GM18499 (cell line): ENCODE results near the gene PDGFRB.

Source experiments
- ATAC-seq: cut with Tn5 transposase; IDR thresholded peaks from one replicate; pipeline ENCODE4 v1.9.1; 2021; ENCODE audit warnings: moderate number of reproducible peaks; ENCODE audit not compliant: insufficient read depth, unreplicated experiment

The PDGFRB gene

GRCh38 chr5:150120617-150121447 is 34.8 kb downstream of the PDGFRB start:
- ATAC-seq, result no peak

GRCh38 chr5:150120062-150120441 is 35.6 kb downstream of the PDGFRB start:
- no peak for ATAC-seq

- no peak for ATAC-seq
Observed at GRCh38 chr5:150119421-150120061, 36.1 kb downstream of the PDGFRB start.

GRCh38 chr5:150118561-150119229 is 37.0 kb downstream of the PDGFRB start:
- ATAC-seq, result no peak

- ATAC-seq, result no peak
Observed at GRCh38 chr5:150117945-150118560, 37.6 kb downstream of the PDGFRB start.

- no peak for ATAC-seq
Observed at GRCh38 chr5:150116667-150117400, 38.8 kb downstream of the PDGFRB start.

- no peak for ATAC-seq
Observed at GRCh38 chr5:150114773-150115408, 40.8 kb downstream of the PDGFRB start.

- no peak for ATAC-seq
Observed at GRCh38 chr5:150114102-150114641, 41.5 kb downstream of the PDGFRB start.

- ATAC-seq, result no peak
Observed at GRCh38 chr5:150113047-150113744, 42.4 kb downstream of the PDGFRB start.

GRCh38 chr5:150112201-150113046 is 43.2 kb downstream of the PDGFRB start:
- no peak for ATAC-seq

GRCh38 chr5:150111122-150111521 is 44.5 kb downstream of the PDGFRB start:
- ATAC-seq, result no peak

GRCh38 chr5:150109921-150110320 is 45.7 kb downstream of the PDGFRB start:
- ATAC-seq, result no peak

GRCh38 chr5:150108711-150109514 is 46.7 kb downstream of the PDGFRB start:
- no peak for ATAC-seq

GRCh38 chr5:150107909-150108447 is 47.7 kb downstream of the PDGFRB start:
- no peak for ATAC-seq

GRCh38 chr5:150106674-150107426 is 48.8 kb downstream of the PDGFRB start:
- no peak for ATAC-seq

GRCh38 chr5:150105928-150106615 is 49.6 kb downstream of the PDGFRB start:
- ATAC-seq, result no peak
